ENCODE measurements around the gene NUDT16.

DNA sequence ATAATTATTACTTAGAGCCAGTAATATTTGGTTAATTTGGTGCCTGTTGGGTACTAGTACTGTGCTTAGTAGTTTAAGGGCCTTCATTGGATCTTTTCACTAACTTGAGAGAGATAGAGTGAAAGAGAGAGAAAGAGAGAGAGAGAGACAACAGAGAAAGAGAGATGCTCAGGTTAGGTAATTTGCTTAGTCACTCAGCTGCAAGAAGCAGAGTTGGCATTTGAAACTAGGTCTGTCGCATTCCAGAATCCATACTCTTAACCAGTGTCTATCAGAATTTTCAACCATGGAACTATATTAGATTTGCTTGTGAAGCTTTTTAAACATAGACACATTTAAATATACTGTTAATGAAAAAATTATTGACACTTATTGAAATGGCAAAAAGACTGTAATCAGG lies 31.1 kb upstream of the NUDT16 start:
- TF ChIP-seq EZH2 (IDR thresholded peaks at IDR 0.05; ENCODE audit: low read length, missing control alignments) = no peak
- TF ChIP-seq, protein P1, sequence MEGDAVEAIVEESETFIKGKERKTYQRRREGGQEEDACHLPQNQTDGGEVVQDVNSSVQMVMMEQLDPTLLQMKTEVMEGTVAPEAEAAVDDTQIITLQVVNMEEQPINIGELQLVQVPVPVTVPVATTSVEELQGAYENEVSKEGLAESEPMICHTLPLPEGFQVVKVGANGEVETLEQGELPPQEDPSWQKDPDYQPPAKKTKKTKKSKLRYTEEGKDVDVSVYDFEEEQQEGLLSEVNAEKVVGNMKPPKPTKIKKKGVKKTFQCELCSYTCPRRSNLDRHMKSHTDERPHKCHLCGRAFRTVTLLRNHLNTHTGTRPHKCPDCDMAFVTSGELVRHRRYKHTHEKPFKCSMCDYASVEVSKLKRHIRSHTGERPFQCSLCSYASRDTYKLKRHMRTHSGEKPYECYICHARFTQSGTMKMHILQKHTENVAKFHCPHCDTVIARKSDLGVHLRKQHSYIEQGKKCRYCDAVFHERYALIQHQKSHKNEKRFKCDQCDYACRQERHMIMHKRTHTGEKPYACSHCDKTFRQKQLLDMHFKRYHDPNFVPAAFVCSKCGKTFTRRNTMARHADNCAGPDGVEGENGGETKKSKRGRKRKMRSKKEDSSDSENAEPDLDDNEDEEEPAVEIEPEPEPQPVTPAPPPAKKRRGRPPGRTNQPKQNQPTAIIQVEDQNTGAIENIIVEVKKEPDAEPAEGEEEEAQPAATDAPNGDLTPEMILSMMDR (conservative IDR thresholded peaks at IDR 0.05 in 1 of 2, IDR thresholded peaks at IDR 0.05 in 1 of 2; ENCODE audit: low read depth in 1 of 2, low read length in 2 of 2) = no peak

Data from fibroblast of lung (primary cell).